UCSD-AML1 (cell line): ENCODE data around the gene PUSL1.

Experiments used
- DNase-seq: peaks from one replicate; lab custom pipeline; 2025; ENCODE audit not compliant: unreplicated experiment; lab: John Stamatoyannopoulos, UW

The PUSL1 gene

DNA sequence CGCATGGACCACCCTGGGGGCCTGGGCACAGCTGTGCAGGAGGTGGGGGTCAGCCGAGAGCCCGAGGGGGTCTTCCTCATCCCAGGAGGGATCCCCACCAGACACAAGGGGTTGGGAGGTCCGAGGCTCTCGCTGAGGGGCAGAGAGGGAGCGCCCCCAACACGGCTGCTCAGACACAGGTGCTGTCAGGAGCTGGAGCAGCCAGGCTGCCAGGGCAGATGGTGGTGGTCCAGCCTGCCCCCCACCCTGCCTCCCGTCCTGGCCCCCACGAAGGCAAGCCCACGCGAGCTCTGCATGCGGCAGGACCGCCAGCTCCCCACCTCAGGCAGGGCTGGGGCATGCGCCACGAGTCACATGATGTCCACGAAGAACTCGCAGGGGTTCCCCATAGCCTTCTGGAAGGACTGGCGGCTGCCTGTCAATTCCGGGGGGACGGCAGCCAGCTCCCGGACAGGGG is 27.4 kb downstream of the PUSL1 start:
- no peak for DNase-seq

- no peak for DNase-seq
Observed at GRCh38 chr1:1336446-1336845, 28.0 kb downstream of the PUSL1 start.

- no peak for DNase-seq
Observed at GRCh38 chr1:1336931-1337792, 28.8 kb downstream of the PUSL1 start.

GRCh38 chr1:1337793-1338147 is 29.4 kb downstream of the PUSL1 start:
- DNase-seq: no peak

GRCh38 chr1:1338278-1338677 is 29.9 kb downstream of the PUSL1 start:
- no peak for DNase-seq

- DNase-seq: no peak
Observed at GRCh38 chr1:1340185-1340584, 31.8 kb downstream of the PUSL1 start.

DNA sequence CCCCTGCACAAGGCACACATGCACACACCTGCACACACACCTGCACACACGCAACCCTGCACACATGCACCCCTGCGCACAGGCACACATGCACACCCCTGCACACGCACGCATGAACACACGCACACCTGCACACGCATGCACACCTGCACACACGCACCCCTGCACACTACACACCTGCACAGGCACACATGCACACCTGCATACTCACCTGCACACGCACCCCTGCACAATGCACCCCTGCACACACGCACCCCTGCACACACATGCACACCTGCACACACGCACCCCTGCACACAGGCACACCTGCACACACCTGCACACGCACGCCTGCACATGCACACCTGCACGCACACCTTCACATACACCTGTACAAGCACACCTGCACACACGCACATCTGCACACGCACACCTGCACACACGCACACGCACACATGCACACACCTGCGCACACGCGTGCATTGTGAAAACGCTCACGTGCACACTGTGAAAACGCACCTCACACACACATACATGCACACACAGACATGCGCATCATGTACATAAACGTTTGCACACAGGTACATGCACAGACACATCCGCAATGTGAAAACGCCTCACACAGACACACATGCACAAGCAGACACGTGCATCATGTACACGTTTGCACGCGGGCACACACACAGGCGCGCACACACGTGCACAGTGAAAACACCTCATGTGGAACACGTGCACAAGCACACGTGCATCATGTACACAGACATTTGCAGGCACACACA is 32.6 kb downstream of the PUSL1 start:
- DNase-seq: no peak

- DNase-seq: no peak
Observed at GRCh38 chr1:1341549-1342021, 33.2 kb downstream of the PUSL1 start.

- DNase-seq: no peak
Observed at GRCh38 chr1:1342061-1342562, 33.7 kb downstream of the PUSL1 start.

- no peak for DNase-seq
Observed at GRCh38 chr1:1342584-1343115, 34.3 kb downstream of the PUSL1 start.

DNA sequence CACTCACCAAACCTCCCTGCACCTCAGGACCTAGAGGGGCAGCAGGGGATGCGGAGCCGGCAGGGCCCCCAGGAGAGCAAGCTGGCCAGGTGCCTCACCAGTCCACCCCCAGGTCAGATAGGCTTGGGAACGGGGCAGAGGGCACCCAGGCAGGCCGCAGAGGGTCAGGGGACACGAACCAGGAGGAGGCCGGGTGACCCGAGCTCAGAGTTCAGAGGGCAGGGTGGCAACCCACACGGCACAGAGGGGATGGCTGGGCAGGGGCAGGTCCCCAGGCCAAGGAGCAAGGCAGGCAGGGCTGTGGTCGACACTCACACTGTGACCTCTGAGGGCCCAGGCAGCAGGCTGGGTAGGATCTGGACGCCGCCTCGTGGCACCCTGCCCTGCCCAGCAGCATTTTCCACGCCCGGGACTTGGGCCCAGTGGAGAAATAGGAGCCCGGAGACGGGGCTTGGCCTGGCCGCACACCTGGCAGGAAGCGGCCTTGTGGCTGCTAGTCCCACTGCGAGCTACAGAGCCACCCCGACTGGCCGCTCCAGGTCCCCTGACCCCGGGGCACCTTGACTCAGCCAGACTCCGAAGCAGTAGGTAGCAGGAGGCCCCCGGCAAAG is 35.5 kb downstream of the PUSL1 start:
- no peak for DNase-seq

- DNase-seq: no peak
Observed at GRCh38 chr1:1344655-1345361, 36.4 kb downstream of the PUSL1 start.

DNA sequence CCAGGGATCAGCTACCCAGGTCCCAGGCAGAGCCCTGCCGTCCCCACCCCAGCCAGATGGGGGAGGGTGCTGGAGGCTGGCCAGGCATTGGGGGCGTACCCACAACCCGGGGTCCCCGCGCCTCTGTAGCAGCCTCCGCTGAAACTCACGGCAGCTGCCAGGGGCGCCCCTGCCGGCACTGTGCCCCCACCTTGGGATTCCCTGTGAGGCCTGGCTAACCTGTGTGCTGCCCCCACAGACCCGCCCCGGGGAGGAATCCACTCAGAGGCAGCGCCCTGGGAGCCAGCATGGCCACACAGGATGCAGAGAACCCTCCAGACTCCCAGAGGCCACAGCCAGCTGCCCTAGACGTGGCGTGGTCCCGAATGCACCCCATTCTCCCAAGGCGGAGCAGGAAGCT is 37.0 kb downstream of the PUSL1 start:
- DNase-seq: no peak

- no peak for DNase-seq
Observed at GRCh38 chr1:1345860-1346500, 37.6 kb downstream of the PUSL1 start.

- no peak for DNase-seq
Observed at GRCh38 chr1:1346501-1346890, 38.1 kb downstream of the PUSL1 start.

DNA sequence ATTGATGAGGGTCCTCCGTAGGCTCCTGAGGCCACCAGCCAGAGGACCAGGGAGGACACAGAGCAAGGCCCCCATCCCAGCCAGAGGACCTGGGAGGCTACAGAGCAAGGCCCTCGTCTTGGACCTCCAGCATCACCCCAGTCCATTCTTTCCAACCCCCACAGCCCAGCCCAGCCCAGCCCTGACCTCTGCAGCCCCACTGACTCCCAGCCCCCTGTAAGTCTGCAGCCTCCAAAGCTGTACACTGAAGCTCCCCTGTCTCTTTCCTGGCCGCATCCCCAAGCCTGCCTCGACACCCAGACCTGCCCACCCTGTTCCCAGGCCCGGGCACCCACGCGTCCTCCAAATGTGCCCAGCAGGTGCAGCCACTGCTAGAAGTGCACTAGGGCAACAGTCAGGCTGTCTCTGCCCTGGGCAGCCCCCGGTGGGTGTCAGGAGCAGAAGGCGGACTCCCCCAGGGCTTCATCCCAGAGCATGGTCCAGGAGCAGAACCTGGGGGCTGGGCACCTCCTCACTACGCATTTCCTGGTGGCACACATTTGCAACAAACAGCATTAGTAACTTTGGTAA is 38.7 kb downstream of the PUSL1 start:
- DNase-seq: no peak

- DNase-seq: no peak
Observed at GRCh38 chr1:1347663-1348419, 39.4 kb downstream of the PUSL1 start.

- no peak for DNase-seq
Observed at GRCh38 chr1:1348420-1349255, 40.2 kb downstream of the PUSL1 start.
